HG02798 (cell line): ENCODE results near the gene GLI3.

Experiments
- ATAC-seq: cut with Tn5 transposase; IDR thresholded peaks from one replicate; pipeline ENCODE4 v1.9.1; 2021; ENCODE audit warnings: mild to moderate bottlenecking; ENCODE audit not compliant: unreplicated experiment, poor library complexity

GLI3 gene

DNA sequence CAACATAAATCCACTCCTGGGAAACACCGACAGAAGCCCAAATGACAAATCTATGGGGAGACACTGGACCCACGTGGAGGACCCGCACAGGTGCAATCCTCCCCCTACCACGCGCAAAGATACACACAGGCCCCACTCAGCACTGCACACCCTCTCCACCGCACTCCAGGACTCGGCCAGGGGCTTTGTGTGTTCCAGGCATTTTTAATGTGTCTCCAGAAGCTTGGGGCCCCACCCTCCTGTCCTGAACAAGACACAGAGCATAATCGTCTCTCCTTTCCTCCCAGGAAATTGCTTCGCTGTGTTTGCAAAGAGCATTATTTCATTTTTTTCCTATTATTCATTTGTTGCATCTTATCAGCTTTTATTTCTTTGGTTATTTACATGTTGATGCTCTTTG, 82.8 kb downstream of the GLI3 start:
- no peak for ATAC-seq

DNA sequence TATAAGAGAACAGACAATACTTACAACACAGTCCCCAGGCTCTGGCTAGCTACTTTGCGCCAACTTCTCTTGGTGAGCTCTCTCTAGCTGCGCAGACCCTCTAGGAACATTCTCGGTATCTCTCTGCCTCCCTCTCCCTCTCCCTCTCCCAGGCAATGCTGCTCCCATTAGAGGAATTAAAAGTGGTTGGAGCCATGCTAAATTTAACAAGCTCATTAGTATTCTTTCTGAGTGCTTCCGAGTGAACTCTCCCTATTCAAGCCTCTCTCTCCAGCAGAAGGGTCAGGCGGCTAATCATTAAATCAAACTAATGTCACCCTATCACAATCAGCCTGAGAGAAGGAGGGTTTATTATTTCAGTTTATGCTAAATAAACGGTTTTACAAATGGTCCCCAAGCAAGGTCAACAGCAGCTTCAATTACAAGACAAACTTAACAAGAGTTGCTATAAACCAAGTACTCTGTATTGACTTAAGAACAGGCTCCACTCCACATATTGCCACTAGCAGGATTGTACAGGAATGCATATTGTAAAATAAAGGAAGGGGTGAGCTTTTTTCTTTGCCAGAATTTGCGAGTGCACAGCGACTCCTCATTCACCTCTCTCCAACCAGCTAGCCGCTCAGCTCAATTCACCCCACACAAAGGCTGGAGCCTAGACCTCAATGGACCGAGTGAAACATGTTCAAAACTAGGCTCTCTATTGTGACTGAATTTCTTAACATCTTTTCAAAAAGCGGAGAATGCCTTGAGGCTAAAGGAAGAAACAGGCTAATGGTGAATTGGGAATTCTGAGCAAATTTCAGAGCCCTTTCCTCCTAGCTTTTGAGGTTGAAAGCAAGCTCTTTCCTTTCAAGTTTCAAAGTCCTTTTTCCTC, 84.4 kb downstream of the GLI3 start:
- ATAC-seq: no peak

DNA sequence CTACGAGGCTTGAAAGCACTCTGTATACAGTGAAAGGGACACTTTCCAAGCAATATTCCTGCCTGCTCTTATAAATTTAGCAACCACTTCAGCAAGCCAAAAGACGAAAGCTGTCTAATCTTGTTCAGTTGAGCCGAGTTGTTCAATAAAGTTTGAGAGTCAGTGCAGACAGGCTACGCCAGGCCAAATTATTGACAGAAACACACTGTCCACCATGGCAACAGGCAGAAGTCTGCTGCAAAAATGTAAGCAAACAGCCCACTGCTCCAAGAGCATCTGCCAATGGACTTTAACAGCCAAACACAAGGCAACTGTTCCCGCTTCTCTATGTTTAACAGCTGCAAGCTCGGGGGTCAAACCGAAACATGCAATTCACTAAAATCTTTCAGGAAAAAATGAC, 85.7 kb downstream of the GLI3 start:
- no peak for ATAC-seq

DNA sequence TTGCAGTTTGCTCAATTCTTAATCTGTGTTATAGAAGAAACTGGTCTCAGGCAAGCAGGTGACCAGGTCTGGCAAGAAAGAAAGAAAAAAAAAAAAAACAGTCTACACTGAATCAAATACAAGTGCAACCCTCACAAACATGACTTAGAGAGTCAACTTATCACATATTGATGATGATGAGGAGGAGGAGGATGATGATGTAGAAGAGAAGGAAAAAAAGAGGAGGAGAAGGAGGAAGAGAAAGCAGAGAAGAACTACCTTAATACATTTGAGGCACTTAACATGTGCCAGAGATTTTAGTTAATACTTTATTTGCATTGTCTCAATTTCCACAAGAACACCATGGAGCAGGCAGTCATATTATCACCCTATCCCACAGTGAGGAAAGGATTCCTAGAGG, 91.5 kb downstream of the GLI3 start:
- no peak for ATAC-seq

DNA sequence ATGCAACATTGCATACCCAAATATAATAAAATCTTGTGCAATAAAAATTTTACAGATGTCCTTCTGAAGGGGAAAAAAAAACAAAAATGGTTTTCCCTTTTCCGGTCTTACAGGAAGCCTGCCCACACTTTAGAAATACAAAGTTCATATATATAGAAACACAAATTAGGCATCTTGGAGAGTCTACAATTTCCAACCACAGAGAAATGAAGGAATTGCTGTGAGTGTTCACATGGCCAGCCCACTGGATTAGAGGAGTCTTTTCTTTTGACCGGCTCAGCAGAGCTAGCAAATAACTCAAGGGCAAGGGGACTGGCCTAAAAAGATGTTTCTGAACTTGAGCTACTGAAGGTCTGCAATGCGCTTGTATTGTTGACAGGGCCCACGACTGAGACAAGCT, 92.4 kb downstream of the GLI3 start:
- no peak for ATAC-seq

DNA sequence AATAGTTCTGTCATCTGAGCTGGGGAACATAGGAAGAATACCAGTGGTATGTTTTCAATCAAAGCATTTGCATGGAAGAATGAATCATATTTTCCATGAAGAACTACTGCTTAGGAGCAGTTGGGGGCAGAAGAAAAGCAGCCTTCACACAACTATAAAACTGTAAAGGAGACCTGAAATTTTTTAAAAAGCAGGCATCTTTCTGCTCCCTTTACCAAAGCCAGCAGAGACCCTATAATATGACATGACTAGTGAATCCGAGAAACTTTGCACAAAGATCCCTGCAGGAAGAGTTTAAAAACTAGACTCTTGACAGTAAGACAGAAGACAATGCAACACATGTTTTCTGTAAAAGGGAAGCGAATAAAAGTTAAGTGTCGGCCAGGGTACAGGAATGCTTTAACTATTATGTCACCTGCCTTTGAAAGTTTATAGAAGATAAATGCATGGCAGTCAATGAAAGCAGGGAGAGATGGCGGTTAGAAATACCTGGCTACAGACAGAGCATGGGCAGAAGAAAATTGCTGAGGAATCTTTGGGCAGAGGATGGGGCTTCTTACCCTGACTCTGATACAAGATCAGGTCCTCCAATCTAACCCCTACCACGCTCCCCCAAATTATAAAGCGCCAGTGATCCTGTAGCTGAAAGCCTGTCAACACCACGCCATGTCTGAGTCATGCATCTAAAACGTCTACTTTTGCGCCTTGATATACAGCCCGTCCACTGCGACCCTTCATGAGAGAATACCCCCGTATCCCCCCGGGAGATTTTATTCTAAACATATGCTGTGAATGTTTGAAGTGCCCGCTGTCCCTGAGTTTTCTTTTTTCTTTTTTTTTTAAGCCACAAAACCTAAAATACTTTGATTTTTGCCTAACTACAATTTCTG, 93.1 kb downstream of the GLI3 start:
- ATAC-seq: no peak

DNA sequence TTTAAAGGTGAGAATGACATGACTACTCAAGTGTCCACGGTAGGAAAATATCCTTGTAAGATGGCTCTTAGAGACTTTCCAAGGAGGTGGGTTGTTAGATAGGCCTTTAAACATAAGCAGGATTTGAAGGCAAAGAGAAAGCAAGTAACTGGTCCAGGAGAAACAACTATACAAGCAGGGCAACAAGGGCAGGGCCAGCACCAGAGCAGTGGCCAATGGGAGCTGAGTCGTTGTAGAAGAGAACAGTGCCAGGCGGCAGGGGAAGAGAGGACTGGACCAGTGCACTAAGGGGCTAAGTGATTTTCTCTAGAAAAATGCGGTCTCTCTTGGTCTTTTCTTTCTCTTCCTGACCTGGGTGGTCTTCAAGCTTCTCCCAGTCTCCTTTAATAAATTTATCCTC, 94.9 kb downstream of the GLI3 start:
- no peak for ATAC-seq

DNA sequence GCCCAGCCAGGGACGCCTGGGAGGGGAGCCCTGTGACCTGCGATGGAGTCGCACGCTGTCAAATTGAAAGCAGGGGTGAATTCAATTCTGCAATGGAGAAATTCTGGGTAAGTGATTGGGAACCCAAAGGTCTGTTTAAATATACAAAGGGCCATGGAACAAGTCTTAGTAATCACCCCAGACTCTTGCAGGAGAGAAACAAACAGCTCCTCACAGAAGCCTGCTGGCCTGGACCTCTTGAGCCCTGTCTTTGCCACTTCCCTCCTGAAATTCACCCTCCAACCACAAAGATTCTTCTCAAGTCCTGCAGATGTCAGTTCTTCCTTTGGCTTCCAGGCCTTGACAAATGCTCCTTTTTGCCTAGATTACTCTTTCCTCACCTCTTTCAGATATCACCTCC, 97.3 kb downstream of the GLI3 start:
- ATAC-seq: no peak

DNA sequence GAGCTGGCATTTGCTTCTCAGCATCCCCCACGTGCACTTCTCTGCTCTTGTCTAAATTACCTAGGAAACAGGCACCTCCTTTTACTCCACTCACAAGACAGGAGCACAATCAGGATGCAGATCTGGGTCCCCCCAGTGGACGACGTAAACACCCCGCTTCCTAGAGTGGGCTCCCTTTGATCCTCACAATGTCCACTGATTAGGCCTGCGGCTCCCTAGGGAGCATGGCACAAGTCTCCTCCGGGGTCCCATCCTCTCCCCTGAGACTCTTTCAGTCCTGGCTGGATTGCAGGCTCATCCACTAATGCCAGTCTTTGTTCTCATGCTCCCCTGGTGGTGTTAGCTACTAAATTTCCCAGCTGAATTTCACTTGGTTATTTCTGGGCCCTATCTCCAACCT, 98.3 kb downstream of the GLI3 start:
- no peak for ATAC-seq

DNA sequence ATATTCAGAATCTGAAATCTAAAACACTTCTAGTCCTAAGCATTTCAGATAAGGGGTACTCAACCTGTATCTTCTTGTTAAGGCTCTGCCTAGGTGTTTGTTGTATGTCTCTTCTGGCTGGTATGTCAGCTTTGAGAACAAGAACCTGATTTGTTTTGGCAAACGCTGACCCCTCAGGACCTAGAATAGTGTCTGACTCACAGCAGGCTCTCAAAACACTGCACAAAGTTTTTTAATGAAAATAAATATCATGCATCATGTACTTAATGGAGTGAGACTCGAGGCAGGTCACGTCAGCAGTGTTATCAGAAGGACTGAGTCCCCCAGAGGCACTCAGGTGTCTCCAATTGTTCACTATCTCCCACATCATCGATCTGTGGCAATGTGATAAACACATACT, 99.1 kb downstream of the GLI3 start:
- ATAC-seq: no peak

DNA sequence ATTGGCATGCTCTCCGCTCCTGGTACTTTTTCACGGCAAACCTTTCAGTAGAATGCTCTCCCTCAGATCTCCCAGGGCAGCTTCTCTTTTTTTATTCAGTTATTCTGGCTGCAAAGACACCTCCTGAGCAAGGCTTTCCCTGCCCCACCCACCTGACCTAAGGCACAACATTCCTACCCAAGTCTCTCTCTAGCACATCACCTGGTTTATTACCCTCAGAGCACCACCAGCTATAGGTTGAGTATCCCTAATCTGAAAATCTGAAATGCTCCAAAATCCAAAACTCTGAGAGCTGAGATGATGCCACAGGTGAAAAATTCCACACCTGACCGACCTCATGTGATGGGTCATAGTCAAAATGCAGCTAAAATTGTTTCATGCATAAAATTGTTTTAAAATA, 99.6 kb downstream of the GLI3 start:
- no peak for ATAC-seq

DNA sequence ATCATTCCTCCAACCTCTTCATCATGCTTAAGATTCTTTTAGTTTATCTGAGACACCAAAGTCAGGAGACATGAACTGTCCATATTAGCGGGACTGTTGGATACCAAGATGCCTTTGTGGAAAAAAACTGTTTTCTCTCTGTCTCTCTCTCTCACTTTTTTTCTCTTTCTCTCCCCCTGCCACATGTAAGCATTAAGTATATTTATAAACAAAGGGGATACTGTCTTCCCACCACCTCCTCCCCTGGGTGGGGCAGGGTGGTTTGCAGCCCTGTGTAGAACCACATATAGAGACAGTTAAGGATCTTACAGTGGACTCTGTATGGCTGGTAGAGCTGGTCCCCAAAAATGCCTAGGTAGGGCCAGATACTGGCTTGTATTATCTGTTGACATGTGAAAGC, 101.3 kb downstream of the GLI3 start:
- no peak for ATAC-seq

DNA sequence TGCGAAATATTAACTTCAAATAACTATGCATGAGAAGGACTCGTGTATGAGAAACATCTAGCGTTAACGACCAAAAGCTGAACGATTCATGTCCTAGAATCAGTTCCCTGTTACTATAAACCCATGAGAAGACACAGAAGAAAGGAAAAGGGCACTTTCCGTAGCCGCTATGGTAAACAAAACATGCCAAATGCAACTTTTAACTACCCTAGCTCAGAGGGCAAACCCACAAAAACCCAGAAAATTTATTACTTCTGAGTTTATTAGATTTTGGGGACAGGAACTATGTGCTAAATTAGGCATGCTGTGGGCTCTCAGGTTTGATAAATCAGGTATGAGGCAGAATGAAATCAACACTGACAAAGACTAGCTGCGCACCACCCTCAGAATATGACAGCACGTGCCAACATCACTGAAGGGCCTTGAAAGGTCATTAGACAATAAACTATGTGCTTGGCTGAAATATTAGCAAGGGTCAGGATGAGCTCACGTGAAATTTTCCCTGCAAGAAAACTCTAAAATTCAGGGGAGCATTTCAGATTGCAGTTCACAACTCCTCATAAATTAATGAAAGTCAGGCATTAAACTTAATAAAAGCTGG, 102.6 kb downstream of the GLI3 start:
- no peak for ATAC-seq

DNA sequence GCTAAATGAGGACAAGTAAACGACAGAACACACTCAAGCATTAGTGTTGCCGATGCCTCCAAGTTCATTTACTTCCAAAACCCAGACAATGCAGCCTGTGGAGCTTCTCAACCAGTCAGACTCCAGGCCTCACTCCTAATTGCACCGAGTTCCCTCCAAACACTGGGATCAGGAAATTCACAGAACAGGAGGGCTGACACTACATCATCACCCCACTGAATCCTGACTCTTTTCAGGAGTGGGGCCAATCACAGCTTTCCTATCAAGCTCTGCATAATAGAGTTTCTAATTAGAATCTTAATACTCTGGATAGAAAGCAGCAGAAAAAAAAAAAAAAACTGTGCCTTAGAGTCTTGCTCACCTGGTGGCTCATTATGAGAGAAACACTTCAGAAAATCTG, 103.7 kb downstream of the GLI3 start:
- no peak for ATAC-seq

DNA sequence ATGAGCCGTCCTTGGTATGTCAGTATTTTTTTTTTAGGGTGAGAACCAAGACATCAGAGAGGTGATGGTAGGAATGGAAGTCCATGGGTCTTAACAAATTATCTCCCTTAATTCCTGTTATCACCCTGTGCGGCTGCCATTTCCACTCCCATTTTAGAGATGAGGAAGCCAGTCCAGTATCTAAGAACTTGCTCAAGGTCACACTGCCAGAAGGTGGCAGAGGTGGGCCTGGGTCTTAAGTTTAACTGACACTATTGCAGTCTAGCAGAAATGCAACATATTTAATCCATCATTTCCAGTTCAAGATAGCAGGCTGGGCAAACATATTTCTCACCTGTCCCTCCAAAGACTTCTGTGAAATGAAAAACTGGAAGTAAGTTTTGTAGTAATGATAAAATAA, 108.3 kb downstream of the GLI3 start:
- ATAC-seq: no peak

DNA sequence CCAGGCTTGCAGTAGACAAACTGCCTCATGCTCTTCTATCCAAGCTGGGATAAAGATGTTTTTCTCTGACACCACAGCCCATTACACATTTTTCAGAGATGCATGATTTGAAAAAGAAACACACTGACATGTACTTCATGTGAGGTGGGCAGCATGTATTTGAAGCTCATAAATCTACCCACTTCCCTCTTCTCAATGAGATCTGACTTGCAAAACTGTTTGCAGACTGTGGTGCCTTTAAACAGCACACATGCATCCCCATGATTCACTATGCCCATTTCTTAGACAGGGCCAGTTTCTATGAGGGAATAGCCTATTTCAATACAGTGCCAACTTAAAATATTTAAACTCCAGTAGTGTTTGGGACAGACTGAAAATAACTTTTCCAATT, 109.8 kb downstream of the GLI3 start:
- no peak for ATAC-seq

DNA sequence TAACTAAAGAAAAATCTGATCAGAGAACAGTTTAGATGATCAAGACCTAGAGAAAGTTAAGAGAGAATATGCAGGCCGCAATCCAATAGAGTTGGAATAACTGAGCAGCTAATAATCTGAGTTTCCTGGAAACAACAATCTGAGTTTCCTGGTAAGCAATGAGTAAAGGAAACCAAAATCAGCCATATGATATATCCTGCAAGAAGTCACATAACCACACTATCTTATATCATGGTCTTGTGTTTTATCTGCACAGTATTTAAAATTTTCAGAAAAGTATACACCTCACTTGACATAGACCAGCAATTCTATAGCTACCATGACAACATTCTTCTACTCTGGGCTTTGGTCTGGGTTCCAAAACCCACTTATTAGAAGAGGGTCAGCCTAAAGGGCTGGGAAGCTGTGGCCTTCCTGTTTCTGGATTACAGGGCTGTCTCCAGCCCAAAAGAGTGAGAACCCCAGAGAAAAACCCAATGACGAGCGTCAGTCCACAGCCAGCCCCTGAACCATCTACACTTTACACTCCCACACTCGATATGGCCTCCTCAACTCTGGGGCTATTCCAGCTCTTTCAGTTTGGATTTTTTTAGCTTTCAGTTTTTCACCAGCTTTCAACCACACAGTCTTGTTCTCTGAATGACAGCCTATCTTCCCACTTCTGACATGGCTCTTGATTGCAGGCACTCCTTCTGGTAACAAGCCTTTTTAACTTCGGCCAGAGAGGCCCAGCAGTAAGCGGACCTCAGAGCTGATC, 110.4 kb downstream of the GLI3 start:
- no peak for ATAC-seq

DNA sequence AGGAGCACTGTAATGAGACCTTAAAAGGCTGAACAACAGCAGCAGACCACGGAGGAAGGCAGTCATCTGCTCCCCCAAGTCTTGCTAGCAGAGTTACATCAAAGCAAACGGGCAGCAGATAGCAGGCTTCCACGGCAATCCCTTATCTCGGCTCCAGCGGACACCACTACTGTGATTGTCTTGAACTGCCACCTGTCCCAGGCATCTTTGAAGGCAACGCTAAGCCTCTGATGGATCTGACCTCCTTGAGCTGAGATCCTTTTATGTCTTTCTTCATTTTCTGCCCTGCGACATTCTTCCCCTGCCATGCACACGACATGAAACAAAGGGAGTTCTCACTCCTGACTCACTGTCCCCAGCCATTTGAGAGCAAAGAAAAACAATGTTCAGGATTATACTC, 111.7 kb downstream of the GLI3 start:
- ATAC-seq: no peak

DNA sequence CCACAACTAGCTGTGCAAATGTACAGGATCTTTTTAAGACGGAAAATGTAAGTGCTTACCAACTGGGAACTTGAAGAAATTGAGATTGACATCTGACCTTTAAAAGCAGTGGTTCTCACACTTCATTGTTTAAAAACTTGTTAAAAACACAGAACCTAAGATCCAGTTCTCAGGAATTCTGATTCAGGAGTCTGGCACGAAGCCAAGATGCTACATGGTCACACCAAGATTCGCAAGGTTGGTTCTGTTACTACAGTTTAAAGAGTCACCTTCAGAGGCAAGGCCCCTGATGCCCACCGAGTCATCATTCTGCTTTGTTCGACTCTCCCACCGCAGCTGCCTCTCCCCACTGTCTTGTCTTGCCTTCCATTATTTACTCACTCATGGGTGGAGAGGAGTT, 113.3 kb downstream of the GLI3 start:
- no peak for ATAC-seq

DNA sequence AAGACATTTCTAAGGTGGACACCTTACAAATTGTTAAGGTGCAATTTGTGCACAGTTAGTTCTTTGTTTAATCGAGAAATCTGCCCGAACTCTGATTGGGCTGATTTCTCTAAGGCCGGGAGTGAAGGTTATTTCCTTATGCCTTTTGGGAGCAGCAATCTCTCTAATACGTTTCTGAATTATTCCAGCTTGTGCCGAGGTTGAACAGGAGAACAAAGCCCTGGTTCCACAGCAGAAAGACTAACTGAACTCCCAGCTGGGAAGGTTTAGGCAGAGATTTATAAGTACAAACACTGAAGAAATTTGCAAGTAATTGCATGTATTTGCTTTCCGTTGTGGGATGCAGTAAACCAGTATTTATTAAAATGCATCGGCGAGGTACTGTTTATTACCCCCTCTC, 116.8 kb downstream of the GLI3 start:
- ATAC-seq: no peak

DNA sequence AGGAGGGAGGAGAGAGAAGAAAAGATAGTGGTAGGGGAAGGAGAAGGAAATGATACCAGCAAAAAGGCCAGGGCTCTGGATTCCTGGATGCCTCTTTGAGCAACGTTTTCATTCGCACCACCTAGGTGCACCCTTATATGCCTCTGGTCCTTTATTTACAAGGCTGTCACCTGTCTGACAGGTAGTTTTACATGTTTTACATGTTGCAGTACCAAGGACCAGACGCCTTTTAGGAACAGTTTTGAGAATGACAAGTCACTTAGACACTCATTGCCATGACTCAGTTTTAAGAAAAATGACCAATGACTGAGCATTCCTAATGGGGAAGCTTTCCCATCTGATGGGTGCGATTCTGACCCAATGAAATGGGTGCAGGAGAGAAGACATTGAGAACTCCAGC, 119.8 kb downstream of the GLI3 start:
- ATAC-seq: no peak
